HepG2 (cell line): ENCODE data around the gene EEF2. TPM values are rescaled to one million over a fixed set of nuclear protein-coding genes. Genes with fewer than 3 reads are reported as not detected.

Experiments
- AGO1 ChIP-seq: fragments of 200-400 bp; formaldehyde crosslinking; IDR thresholded peaks from 2 replicates; pipeline ENCODE4 v1.6.1; 2017; ENCODE audit warnings: mild to moderate bottlenecking, low read depth, low read length, moderate library complexity; ENCODE audit not compliant: poor library complexity, severe bottlenecking
- ARNT ChIP-seq: fragments of 450-650 bp; IDR thresholded peaks from 2 replicates; pipeline ENCODE4 v1.6.1; 2017
- ARNT2 ChIP-seq: sonication (generic); formaldehyde crosslinking; IDR thresholded peaks from 2 replicates; pipeline ENCODE4 v1.8.0; 2022; ENCODE audit warnings: mild to moderate bottlenecking, low read depth, missing genetic modification reagents, moderate library complexity
- ATF7-NPFF ChIP-seq: sonication (generic); formaldehyde crosslinking; IDR thresholded peaks from 2 replicates; pipeline ENCODE4 v1.8.1; 2023; ENCODE audit warnings: mild to moderate bottlenecking, low read depth, missing genetic modification reagents, moderate library complexity
- ELF4 ChIP-seq: sonication (generic); formaldehyde crosslinking; IDR thresholded peaks from 2 replicates; pipeline ENCODE4 v1.5.0; 2020; ENCODE audit warnings: missing genetic modification reagents, mild to moderate bottlenecking, moderate library complexity, borderline replicate concordance
- GLI4 ChIP-seq: sonication (generic); formaldehyde crosslinking; IDR thresholded peaks from 2 replicates; pipeline ENCODE4 v1.5.1; 2020; ENCODE audit warnings: missing genetic modification reagents, mild to moderate bottlenecking, moderate library complexity, borderline replicate concordance
- HNRNPH1 ChIP-seq: fragments of 200-400 bp; formaldehyde crosslinking; optimal IDR thresholded peaks from 2 replicates; pipeline ENCODE3; 2017; ENCODE audit warnings: mild to moderate bottlenecking, low read depth, low read length
- HOXA9 ChIP-seq: sonication (generic); formaldehyde crosslinking; IDR thresholded peaks from 2 replicates; pipeline ENCODE4 v1.8.1; 2022; ENCODE audit warnings: missing genetic modification reagents, mild to moderate bottlenecking, moderate library complexity, borderline replicate concordance
- IRF2 ChIP-seq: IDR thresholded peaks from 2 replicates; pipeline ENCODE4 v1.6.1; 2018; ENCODE audit warnings: missing genetic modification reagents, missing compliant biosample characterization
- MBNL3 ChIP-seq: fragments of 250-450 bp; sonication (Bioruptor Pico); conservative IDR thresholded peaks from 2 replicates; pipeline ENCODE4 v1.8.0; 2022; ENCODE audit warnings: mild to moderate bottlenecking, inconsistent platforms
- PCBP2 ChIP-seq: fragments of 200-400 bp; formaldehyde crosslinking; optimal IDR thresholded peaks from 2 replicates; pipeline ENCODE3; 2018; ENCODE audit warnings: low read length, low read depth; ENCODE audit not compliant: poor library complexity, severe bottlenecking
- POLR2G ChIP-seq: fragments of 200-400 bp; formaldehyde crosslinking; IDR thresholded peaks from 2 replicates; pipeline ENCODE4 v1.6.1; 2018; ENCODE audit warnings: mild to moderate bottlenecking, low read depth, low read length, moderate library complexity
- RARG ChIP-seq: sonication (generic); formaldehyde crosslinking; IDR thresholded peaks from 2 replicates; pipeline ENCODE4 v1.4.0; 2020; ENCODE audit warnings: low read depth, mild to moderate bottlenecking, missing genetic modification reagents
- RFX5 ChIP-seq: IDR thresholded peaks from 2 replicates; pipeline ENCODE4 v1.6.1; 2011; ENCODE audit warnings: low read depth, low read length, improper control_type of control experiment
- SOX13 ChIP-seq, 3 experiments: fragments of 450-650 bp in 1 of 3; sonication (generic) in 1 of 3; formaldehyde crosslinking in 1 of 3; IDR thresholded peaks in 2 of 3; conservative IDR thresholded peaks in 1 of 3; 2 replicates each; pipeline versions ENCODE4 v1.5.0 to v1.6.1; 2016 to 2020; ENCODE audit warnings: antibody characterized with exemption in 1 of 3, mild to moderate bottlenecking in 1 of 3, missing compliant biosample characterization in 1 of 3, missing genetic modification reagents in 1 of 3, moderate library complexity in 1 of 3
- TBL1XR1 ChIP-seq: fragments of 150-350 bp; IDR thresholded peaks from 2 replicates; pipeline ENCODE4 v1.6.1; 2014; ENCODE audit warnings: borderline replicate concordance, low read length; ENCODE audit not compliant: partially characterized antibody
- TCF12 ChIP-seq, 2 experiments: fragments of 450-650 bp in 1 of 2; sonication (generic) in 1 of 2; formaldehyde crosslinking in 1 of 2; IDR thresholded peaks; 2 replicates each; pipeline versions ENCODE4 v1.6.1 to v1.8.0; 2017 to 2022; ENCODE audit warnings: antibody characterized with exemption in 1 of 2, mild to moderate bottlenecking in 1 of 2, missing genetic modification reagents in 1 of 2, moderate library complexity in 1 of 2
- YY1 ChIP-seq: IDR thresholded peaks from 2 replicates; pipeline ENCODE4 v1.6.1; 2011; ENCODE audit warnings: low read length, low read depth, moderate library complexity, mild to moderate bottlenecking; ENCODE audit not compliant: insufficient read depth, insufficient replicate concordance
- ZFP36 ChIP-seq: fragments of 150-350 bp; IDR thresholded peaks from 2 replicates; pipeline ENCODE4 v1.6.1; 2018; ENCODE audit warnings: borderline replicate concordance, low read length, low read depth; ENCODE audit not compliant: partially characterized antibody
- ZNF138 ChIP-seq: sonication (generic); formaldehyde crosslinking; IDR thresholded peaks from 2 replicates; pipeline ENCODE4 v1.5.0; 2020; ENCODE audit warnings: mild to moderate bottlenecking, low read depth, missing genetic modification reagents
- polyA plus RNA-seq, 8 experiments: library from polyadenylated mRNA; depleted of rRNA in 3 of 8; stranded (reverse) in 7 of 8; unstranded in 1 of 8; fragments of >200 nt; fragmentation: Illumina TruSeq in 4 of 8; extraction: Trizol in 4 of 8; gene quantifications; 2 replicates each; pipeline versions ENCODE4 v1.2.1 to v1.2.3, GENCODE V29; 2011 to 2016; ENCODE audit warnings: low read depth in 4 of 8, missing spikeins in 1 of 8, mixed read lengths in 1 of 8; ENCODE audit not compliant: insufficient read depth in 1 of 8
- total RNA-seq, 5 experiments: library from RNA; depleted of rRNA; stranded (reverse); fragments of >200 nt; fragmentation: Illumina TruSeq; extraction: Trizol; gene quantifications; 2 replicates each; pipeline ENCODE4 v1.2.3, GENCODE V29; 2016; ENCODE audit warnings: low read depth in 1 of 5
- TF ChIP-seq, protein P1 (sequence below): sonication (generic); formaldehyde crosslinking; conservative IDR thresholded peaks from 2 replicates; pipeline ENCODE4 v1.4.0; 2020; ENCODE audit warnings: missing genetic modification reagents
- TF ChIP-seq, protein P2 (sequence below): sonication (generic); formaldehyde crosslinking; IDR thresholded peaks from 2 replicates; pipeline ENCODE4 v1.8.0; 2022; ENCODE audit warnings: missing genetic modification reagents, low read depth, mild to moderate bottlenecking, borderline replicate concordance
- TF ChIP-seq, protein P3 (sequence below): sonication (generic); formaldehyde crosslinking; IDR thresholded peaks from 2 replicates; pipeline ENCODE4 v1.5.1; 2020; ENCODE audit warnings: missing genetic modification reagents, mild to moderate bottlenecking, borderline replicate concordance

EEF2 gene
- total and polyA plus RNA-seq, 2 of the 13 experiments (the other 11 are each of a cell fraction or from before 2014, with no cell fraction given) = 1,441 to 1,777 TPM

DNA sequence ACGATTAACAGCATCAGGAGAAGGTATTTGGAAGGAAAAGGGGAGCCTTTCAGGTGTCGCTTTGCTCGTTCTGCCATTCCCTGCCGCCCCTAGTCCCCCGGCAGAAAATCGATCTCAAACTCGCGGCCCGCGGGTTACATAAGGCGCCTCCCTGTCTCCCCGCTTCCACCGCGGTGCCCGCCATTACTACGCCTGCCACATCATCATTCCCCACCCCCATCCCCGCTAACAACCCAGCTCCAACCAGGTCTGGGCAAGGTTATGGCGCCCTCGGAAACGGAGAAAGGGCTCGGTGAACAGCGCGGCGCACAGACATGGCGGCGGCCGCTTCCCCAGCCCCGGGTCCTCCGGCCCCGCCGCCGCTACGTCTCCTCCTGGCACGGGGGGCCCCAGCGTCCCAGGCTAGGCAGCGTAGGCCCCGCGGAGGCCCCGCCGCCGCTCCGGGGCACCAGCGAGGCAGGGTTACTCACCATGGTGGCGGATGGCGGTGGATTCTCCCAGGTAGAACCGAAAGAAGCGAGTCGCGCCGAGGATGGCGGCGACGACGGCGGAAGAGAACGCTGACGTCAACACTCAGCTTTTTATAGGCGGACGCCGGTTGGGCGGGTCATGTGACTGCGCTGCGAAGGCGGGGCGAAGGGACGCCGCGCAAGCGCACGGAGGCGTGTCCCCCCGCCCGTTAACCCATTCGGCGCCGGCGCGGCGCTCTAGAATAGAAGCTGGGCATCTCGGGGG, at the start of gene EEF2 (continued):
- TF ChIP-seq, protein P1, sequence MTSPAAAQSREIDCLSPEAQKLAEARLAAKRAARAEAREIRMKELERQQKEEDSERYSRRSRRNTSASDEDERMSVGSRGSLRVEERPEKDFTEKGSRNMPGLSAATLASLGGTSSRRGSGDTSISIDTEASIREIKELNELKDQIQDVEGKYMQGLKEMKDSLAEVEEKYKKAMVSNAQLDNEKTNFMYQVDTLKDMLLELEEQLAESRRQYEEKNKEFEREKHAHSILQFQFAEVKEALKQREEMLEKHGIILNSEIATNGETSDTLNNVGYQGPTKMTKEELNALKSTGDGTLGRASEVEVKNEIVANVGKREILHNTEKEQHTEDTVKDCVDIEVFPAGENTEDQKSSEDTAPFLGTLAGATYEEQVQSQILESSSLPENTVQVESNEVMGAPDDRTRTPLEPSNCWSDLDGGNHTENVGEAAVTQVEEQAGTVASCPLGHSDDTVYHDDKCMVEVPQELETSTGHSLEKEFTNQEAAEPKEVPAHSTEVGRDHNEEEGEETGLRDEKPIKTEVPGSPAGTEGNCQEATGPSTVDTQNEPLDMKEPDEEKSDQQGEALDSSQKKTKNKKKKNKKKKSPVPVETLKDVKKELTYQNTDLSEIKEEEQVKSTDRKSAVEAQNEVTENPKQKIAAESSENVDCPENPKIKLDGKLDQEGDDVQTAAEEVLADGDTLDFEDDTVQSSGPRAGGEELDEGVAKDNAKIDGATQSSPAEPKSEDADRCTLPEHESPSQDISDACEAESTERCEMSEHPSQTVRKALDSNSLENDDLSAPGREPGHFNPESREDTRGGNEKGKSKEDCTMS (CRISPR knock-in tag) = no peak
- TF ChIP-seq RFX5 = peak; percentile 70
- TF ChIP-seq ATF7-NPFF (CRISPR knock-in tag) = peak; percentile 91
- no peak for TF ChIP-seq MBNL3 (CRISPR knock-in tag)
- TF ChIP-seq ELF4 (CRISPR knock-in tag) = no peak
- no peak; the same call in 1 of the 2 replicates for TF ChIP-seq HOXA9 (CRISPR knock-in tag)
- peak; percentile 73 for TF ChIP-seq IRF2
- TF ChIP-seq HNRNPH1 = no peak
- peak; percentile 82; the same call in 1 of the 2 replicates for TF ChIP-seq GLI4 (CRISPR knock-in tag)
- TF ChIP-seq ZFP36 = no peak
- TF ChIP-seq ARNT2 (CRISPR knock-in tag) = peak; percentile 86
- no peak for TF ChIP-seq ZNF138 (CRISPR knock-in tag)
- TF ChIP-seq, protein P2, sequence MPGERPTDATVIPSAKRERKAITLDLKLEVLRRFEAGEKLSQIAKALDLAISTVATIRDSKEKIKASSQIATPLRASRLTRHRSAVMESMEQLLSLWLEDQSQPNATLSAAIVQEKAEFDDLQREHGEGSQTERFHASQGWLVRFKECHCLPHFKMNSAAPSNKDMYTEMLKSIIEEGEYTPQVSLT (CRISPR knock-in tag) = no peak
- TF ChIP-seq SOX13 (IDR thresholded peaks at IDR 0.05) = no peak
- peak in 1 of 2 experiments; percentile 88; a peak in 1 of 4 replicates for TF ChIP-seq SOX13 (CRISPR knock-in tag; conservative IDR thresholded peaks at IDR 0.05 in 1 of 2, IDR thresholded peaks at IDR 0.05 in 1 of 2)
- peak; percentile 99 for TF ChIP-seq POLR2G
- no peak for TF ChIP-seq RARG (CRISPR knock-in tag)
- TF ChIP-seq TBL1XR1 = peak; percentile 72
- TF ChIP-seq TCF12 (IDR thresholded peaks at IDR 0.05) = no peak
- TF ChIP-seq TCF12 (CRISPR knock-in tag; IDR thresholded peaks at IDR 0.05) = peak; percentile 38; the same call in 1 of the 2 replicates
- TF ChIP-seq AGO1 = peak; percentile 58
- no peak for TF ChIP-seq ARNT
- TF ChIP-seq, protein P3, sequence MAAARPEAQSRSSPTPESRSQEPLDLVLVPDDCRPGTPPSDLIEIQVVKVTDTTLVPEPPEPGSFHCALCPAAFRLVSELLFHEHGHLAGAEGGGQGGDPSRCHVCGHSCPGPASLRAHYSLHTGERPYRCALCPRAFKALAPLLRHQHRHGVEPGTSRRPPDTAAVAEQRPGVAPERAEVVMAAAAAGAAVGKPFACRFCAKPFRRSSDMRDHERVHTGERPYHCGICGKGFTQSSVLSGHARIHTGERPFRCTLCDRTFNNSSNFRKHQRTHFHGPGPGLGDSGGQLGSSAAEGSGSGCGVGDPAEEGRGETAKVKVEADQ (CRISPR knock-in tag) = peak; percentile 74; the same call in 1 of the 2 replicates
- peak; percentile 93 for TF ChIP-seq YY1
- TF ChIP-seq PCBP2 = no peak
